Lung microvascular endothelial cell (primary cell): ENCODE results near the gene PYGL. TPM values are rescaled to one million over a fixed set of nuclear protein-coding genes. Genes with fewer than 3 reads are reported as not detected.
"Not testable (repeated sequence)": the region's sequence is repeated elsewhere in the genome, so short reads cannot be mapped to it uniquely, and the experiment has no call there.

Experiments used
- DNase-seq, 2 donors: peaks; one replicate each; pipeline versions ENCODE4 v3.0.0 to v3.0.0-alpha.2; 2010; ENCODE audit warnings: low read depth in 2 of 2
- total RNA-seq: library from RNA; depleted of rRNA; stranded (reverse); fragments of >200 nt; gene quantifications from 2 replicates; pipeline ENCODE4 v1.2.1, GENCODE V29; 2014

Gene PYGL
- 62.8 and 71.6 TPM in 2 replicates for total RNA-seq

DNA sequence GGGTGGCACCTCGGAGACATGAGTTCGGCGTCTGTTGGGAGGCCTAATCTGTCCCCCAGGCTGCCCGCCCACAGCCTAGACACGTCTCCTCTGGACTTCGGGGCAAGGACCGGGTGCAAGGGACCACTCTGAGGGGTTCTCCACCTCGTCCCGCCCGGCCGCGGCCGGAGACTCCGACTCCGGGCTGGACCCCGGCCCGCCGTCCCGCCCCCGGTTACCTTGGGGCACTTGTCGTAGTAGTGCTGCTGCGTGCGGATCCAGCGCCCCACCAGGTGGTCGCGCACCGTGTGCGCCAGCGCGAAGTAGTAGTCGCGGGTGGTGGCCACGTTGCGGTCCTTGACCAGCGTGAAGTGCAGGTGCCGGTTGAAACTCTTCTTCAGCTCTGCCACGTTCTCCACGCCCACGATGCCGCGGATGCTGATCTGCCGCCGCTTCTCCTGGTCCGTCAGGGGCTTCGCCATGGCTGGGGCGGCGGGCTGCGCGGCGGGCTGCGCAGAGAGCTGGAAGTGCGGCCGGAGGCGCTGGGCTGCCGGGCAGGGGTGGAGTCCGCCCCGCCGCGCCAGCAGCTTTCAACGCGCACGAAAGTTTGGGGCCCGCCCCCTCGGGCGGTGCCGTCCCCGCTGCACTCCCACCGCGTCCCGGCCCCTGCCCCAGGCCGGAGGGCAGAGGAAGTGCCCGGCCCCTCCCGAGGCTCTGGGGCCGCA lies at the start of gene PYGL:
Gene PYGL (minus strand): TSS at position 541 of the 704 bp plus-strand sequence. CDS start 80 bp downstream, at position 461.
- peak; percentile 61 to 71 for DNase-seq

GRCh38 chr14:50985859-50986331 lies 41.6 kb upstream of the PYGL start:
- DNase-seq, result no peak

DNA sequence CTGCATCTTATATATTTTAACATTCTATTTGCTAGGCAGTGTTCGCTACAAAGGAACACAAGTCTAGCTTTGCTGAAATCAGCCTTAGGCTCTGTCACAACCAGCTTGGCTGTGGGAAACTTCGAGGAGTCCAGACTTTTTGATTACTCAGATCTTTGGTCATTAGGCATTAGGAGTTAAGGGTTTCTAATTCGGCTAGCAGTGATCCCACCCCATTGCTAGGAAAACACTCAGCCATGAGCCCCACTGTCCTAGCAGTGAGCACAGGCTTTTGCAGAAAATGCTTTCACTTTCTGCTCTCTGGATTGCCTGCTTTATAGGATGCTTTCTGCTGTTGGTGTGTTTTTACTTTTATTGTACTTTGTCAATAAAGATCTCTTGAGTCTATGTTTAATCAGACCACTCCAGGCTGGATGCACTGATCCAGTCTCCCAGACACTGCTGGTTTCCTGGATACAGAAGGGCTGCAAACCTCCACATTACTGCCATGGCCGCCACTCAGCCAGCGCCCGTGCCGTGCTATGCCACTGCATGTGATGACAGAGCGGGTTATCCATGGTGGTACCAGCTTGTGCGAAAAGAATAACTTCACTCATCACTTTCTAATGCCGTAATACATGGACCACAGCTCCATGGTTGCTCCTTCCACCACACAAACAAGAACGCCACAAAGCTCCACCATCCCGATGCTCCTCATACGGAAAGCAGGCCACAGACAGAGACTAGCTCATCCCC lies 41.0 kb upstream of the PYGL start:
- no peak for DNase-seq

DNA sequence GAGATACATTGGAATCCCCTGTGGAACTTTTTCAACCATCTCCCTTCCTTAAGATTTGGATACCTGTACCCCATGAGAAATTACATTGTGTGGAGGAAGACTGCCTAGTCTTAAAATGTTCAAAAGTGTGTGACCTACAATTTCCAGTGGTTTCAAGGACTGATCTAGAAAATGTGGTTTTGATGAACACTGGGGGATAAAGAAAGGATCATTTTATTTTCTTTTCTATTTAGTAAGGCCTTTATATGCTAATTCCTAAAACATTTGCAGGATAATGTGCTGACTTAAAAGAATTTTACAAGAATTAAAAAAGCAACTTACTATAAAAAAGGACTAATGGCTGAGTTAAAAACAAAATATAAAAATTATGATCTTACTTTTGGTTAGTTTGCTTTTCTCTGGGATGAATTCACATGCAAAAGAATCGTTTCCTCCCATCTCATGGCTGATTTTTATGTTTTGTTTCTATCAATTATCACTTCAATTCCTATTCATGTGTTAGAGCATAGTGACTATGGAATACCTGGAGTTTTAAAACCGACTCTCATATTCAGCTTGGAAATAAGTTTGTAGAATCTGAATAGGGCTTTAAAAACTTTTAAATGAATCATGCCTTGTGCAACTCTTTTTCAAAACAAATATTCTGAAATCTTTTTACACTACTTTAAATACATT lies 39.9 kb upstream of the PYGL start:
- no peak for DNase-seq

GRCh38 chr14:50979941-50980850 lies 35.9 kb upstream of the PYGL start:
- no peak for DNase-seq

DNA sequence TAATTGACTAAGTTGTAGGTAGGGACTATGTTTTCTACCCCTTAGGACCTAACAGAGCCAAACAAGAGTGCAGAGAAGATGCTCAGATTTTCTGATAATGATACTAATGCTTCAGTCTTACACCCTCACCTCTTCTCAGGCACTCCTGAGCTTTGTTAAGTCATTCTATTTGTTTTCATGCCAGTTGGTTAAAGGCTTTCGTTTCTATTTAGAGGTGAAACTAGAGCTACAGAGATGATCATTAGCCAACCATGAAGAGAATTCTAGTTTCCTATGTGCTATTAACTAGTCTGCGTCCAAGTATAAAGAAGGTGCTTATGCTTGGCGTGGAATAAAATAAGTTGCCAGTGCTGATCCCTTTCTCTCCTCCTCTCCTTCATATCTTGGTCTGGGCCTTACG lies 34.6 kb upstream of the PYGL start:
- no peak for DNase-seq

- DNase-seq, result no peak
These were observed 34.2 kb upstream of the PYGL start for GRCh38 chr14:50978529-50978871.

GRCh38 chr14:50977863-50978528 lies 33.7 kb upstream of the PYGL start:
- DNase-seq, result no peak

- DNase-seq, result no peak
These were observed 29.8 kb upstream of the PYGL start for GRCh38 chr14:50974118-50974517.

DNA sequence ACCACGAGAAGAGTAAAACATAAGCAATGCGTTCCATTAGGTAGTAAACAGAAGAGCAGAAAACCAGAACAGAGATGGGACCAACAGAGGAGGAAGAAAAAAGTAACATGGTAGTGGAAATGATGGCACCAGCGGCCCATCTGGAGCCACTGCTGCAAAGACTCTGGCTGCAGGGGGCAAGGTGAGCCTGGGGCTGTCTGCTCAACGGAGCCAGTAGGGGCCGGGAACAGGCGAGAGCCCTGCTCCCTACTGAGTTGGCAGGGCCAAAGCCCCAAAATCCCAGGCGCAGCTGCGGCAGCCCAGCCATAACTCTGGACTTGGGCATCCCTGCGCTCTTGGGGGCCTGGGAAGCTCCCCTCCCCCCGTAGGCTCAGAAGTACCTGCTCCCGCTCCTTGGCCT lies 28.5 kb upstream of the PYGL start:
- no peak for DNase-seq

- DNase-seq, result no peak
These were observed 26.9 kb upstream of the PYGL start for GRCh38 chr14:50970886-50971781.

GRCh38 chr14:50967790-50968189 lies 23.5 kb upstream of the PYGL start:
- DNase-seq, result no peak

GRCh38 chr14:50967103-50967502 lies 22.8 kb upstream of the PYGL start:
- no peak for DNase-seq

GRCh38 chr14:50964683-50965390 lies 20.6 kb upstream of the PYGL start:
- peak; percentile 36 to 95 for DNase-seq

DNA sequence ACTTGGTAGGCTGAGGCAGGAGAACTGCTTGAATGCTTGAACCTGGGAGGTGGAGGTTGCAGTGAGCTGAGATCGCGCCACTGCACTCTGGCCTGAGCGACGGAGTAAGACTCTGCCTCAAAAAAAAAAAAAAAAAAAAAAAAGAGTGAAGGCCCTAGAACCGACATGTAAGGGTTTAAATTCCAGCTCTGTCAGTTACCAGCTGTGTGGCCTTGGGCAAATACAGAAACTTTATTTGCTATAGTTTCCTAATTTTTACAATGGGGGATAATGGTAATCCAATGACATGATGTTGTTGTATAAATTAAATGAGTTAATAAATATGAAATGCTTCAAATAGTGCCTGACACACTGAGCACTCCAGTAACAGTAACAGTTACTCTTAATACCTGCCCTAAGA lies 19.6 kb upstream of the PYGL start:
- no peak for DNase-seq

GRCh38 chr14:50961605-50962221 lies 17.4 kb upstream of the PYGL start:
- DNase-seq, result peak; percentile 69 to 94

DNA sequence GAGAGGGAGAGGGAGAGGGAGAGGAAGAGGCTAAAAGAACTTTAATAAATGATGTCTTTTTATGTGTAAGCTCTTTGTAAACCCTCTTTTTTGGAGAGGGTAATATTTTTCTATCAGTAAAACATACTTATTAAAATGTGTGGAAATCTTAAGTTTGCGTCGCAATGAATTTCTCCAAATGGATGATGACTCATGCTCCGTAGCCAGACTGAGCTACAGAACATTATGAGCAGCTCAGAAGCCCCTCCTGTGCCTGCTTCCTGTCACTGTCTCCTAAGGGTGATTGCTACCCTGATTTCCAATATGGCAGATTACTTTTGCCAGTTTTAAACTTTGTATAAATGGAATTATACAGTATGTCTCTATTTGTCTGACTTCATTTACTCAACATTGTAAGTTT lies 13.0 kb upstream of the PYGL start:
- peak in 1 of 2 donors; percentile 54 for DNase-seq

GRCh38 chr14:50956421-50956820 lies 12.1 kb upstream of the PYGL start:
- not testable (repeated sequence) for DNase-seq
